ENCODE results near the gene GNG2. TPM values are rescaled to one million over a fixed set of nuclear protein-coding genes. Genes with fewer than 3 reads are reported as not detected.
A peak's percentile ranks its signal among the peaks of the same experiment; 100 is the strongest.
"Not testable (repeated sequence)": the region's sequence is repeated elsewhere in the genome, so short reads cannot be mapped to it uniquely, and the experiment has no call there.

GNG2 gene
- polyA plus RNA-seq, 1 of the 3 experiments (the other 2 are of a cell fraction) = 17.8 TPM

DNA sequence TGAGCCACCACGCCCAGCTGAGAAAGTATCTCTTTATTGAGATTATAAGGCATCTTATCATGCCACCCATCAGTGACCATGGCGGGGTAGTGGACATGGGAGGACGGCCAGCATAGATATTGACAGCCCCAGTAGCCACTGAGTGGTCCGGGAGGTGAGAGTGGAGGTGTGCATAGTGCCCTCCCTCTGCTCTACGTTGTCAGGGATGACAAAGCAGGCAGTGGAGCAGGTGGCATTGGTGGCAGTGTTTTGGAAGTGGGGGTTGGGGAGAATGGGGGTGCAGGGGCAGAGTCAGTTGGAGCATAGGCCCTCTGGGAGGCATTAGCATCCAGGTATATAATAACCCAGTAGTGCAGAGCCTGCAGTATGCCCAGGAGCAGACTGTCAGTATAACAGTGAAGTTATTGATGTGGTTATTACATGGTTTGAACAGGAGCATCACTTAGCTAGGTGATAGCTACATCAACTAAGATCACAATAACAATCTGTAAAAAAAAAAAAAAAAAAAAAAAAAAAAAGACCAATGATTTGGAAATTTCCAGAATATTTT, 41.1 kb downstream of the GNG2 start:
- Histone ChIP-seq H3K27ac (ENCODE audit: low read depth in 2 of 2, low read length in 1 of 2) (no peak overlapping the region), H3K4me2 (no peak overlapping the region), H3F3A (replicated peaks; ENCODE audit: insufficient read depth) (peaks cover 19% of the 10 kb centered on the region), H3K27me3 (ENCODE audit: insufficient read depth) (no peaks in the 10 kb centered on the region), H3K9me3 (0 out of 2 replicates have a peak, but pooled peaks cover 8% of the 10 kb centered on the region), H4K20me1 (ENCODE audit: insufficient read depth) (no peaks in the 10 kb centered on the region), H3K4me1 (ENCODE audit: control insufficient read depth in 1 of 2, insufficient read depth in 2 of 2, low read depth in 1 of 2, low read length in 1 of 2) (peaks cover 4 to 5% of the 10 kb centered on the region in 2 experiments; a peak in 3 of 4 replicates), H2AFZ (ENCODE audit: low read depth) (no peak overlapping the region), H3K9me2 (peaks cover 4% of the 10 kb centered on the region; the same call in 1 of the 2 replicates), H3K36me3 (replicated peaks in 1 of 2; ENCODE audit: control insufficient read depth in 1 of 2, insufficient read depth in 2 of 2, low read length in 1 of 2) (peaks cover 0 to 15% of the 10 kb centered on the region in 2 experiments), H3K79me2 (ENCODE audit: insufficient read depth) (peaks cover 8% of the 10 kb centered on the region; the same call in 1 of the 2 replicates), H3K9ac (no peak overlapping the region), H3K4me3 (ENCODE audit: low read depth in 2 of 2, low read length in 1 of 2) (no peak overlapping the region)
- CTCF ChIA-PET = interaction anchor here (1.1 kb wide), 1 partner anchor 18 kb away, joined by 3 read pairs; no protein-coding TSS in a partner anchor
- 95% methylated on average over 5 of the region's 5 CpGs for WGBS (ENCODE audit: low lambda C conversion rate)
- no peak for DNase-seq
- TF ChIP-seq GATA2 (CRISPR knock-in tag; IDR thresholded peaks at IDR 0.05) (no peak), RAD21 (IDR thresholded peaks at IDR 0.05; ENCODE audit: low read length) (no peak), ELF1 (IDR thresholded peaks at IDR 0.05) (no peak), SMC3 (IDR thresholded peaks at IDR 0.05; ENCODE audit: low read depth, low read length) (no peak)
- POLR2A ChIA-PET = no interaction called here

DNA sequence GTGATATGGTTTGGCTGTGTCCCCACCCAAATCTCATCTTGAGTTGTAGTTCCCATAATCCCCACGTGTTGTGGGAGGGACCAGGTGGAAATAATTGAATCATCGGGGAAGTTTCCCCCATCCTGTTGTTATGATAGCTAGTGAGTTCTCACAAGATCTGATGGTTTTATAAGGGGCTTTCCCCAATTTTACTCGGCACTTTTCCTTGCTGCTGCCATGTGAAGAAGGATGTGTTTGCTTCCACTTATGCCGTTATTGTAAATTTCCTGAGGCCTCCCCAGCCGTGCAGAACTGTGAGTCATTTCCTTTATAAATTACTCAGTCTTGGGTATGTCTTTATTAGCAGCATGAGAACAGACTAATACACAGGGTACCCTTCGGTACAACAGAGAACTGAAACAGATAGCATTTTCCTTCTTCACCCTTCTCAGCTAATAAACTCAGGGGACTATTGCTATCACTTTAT, 45.3 kb downstream of the GNG2 start:
- H3K27me3 ChIP-seq (ENCODE audit: insufficient read depth); H3K9me3 ChIP-seq; H3K9me2 ChIP-seq; POLR2A ChIA-PET; DNase-seq; H4K20me1 ChIP-seq (ENCODE audit: insufficient read depth): not testable (repeated sequence)
- CTCF ChIA-PET = interaction anchor here (1.5 kb wide), 2 partner anchors 14 to 73 kb away, joined by 5 to 6 read pairs; no protein-coding TSS in a partner anchor
- Histone ChIP-seq H3K4me1 (ENCODE audit: control insufficient read depth in 1 of 2, insufficient read depth in 2 of 2, low read depth in 1 of 2, low read length in 1 of 2) (peaks cover 4 to 12% of the 10 kb centered on the region in 2 experiments; a peak in 3 of 4 replicates), H3K79me2 (ENCODE audit: insufficient read depth) (peaks cover 23% of the 10 kb centered on the region; the same call in 1 of the 2 replicates), H3F3A (replicated peaks; ENCODE audit: insufficient read depth) (peaks cover 19% of the 10 kb centered on the region), H3K27ac (ENCODE audit: low read depth in 2 of 2, low read length in 1 of 2) (peak overlapping the region; percentile 81 to 96), H3K9ac (peak overlapping the region; percentile 44), H3K4me2 (peak overlapping the region; percentile 63), H3K36me3 (replicated peaks in 1 of 2; ENCODE audit: control insufficient read depth in 1 of 2, insufficient read depth in 2 of 2, low read length in 1 of 2) (peaks cover 0 to 11% of the 10 kb centered on the region in 2 experiments), H3K4me3 (ENCODE audit: low read depth in 2 of 2, low read length in 1 of 2) (peak overlapping the region; percentile 33 to 47; a peak in 3 of 4 replicates), H2AFZ (ENCODE audit: low read depth) (peak overlapping the region; percentile 64)
- WGBS (ENCODE audit: low lambda C conversion rate) = 11% methylated on average over 5 of the region's 6 CpGs
- TF ChIP-seq, protein P1, sequence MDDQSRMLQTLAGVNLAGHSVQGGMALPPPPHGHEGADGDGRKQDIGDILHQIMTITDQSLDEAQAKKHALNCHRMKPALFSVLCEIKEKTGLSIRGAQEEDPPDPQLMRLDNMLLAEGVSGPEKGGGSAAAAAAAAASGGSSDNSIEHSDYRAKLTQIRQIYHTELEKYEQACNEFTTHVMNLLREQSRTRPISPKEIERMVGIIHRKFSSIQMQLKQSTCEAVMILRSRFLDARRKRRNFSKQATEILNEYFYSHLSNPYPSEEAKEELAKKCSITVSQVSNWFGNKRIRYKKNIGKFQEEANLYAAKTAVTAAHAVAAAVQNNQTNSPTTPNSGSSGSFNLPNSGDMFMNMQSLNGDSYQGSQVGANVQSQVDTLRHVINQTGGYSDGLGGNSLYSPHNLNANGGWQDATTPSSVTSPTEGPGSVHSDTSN (IDR thresholded peaks at IDR 0.05) = peak; percentile 67
- TF ChIP-seq, protein P2, sequence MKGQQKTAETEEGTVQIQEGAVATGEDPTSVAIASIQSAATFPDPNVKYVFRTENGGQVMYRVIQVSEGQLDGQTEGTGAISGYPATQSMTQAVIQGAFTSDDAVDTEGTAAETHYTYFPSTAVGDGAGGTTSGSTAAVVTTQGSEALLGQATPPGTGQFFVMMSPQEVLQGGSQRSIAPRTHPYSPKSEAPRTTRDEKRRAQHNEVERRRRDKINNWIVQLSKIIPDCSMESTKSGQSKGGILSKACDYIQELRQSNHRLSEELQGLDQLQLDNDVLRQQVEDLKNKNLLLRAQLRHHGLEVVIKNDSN (IDR thresholded peaks at IDR 0.05; ENCODE audit: borderline replicate concordance, low read depth) = 0 out of 2 replicates have a peak, but pooled peaks have one; percentile 15
- TF ChIP-seq FOXM1 (IDR thresholded peaks at IDR 0.05; ENCODE audit: low read depth) (0 out of 2 replicates have a peak, but pooled peaks have one; percentile 32), EP300 (IDR thresholded peaks at IDR 0.05; ENCODE audit: borderline replicate concordance in 1 of 2, low read depth in 1 of 2, low read length in 1 of 2) (peak in 1 of 2 experiments; percentile 71; a peak in 1 of 4 replicates), TCF12 (IDR thresholded peaks at IDR 0.05) (peak; percentile 78), FOSL2 (IDR thresholded peaks at IDR 0.05; ENCODE audit: borderline replicate concordance, low read depth) (peak; percentile 89; the same call in 1 of the 2 replicates), NFIC (IDR thresholded peaks at IDR 0.05; ENCODE audit: borderline replicate concordance) (peak; percentile 57), TEAD4 (IDR thresholded peaks at IDR 0.05; ENCODE audit: borderline replicate concordance, insufficient read depth) (peak; percentile 42; the same call in 1 of the 2 replicates), JUND (IDR thresholded peaks at IDR 0.05) (peak; percentile 86)
- TF ChIP-seq, protein P3, sequence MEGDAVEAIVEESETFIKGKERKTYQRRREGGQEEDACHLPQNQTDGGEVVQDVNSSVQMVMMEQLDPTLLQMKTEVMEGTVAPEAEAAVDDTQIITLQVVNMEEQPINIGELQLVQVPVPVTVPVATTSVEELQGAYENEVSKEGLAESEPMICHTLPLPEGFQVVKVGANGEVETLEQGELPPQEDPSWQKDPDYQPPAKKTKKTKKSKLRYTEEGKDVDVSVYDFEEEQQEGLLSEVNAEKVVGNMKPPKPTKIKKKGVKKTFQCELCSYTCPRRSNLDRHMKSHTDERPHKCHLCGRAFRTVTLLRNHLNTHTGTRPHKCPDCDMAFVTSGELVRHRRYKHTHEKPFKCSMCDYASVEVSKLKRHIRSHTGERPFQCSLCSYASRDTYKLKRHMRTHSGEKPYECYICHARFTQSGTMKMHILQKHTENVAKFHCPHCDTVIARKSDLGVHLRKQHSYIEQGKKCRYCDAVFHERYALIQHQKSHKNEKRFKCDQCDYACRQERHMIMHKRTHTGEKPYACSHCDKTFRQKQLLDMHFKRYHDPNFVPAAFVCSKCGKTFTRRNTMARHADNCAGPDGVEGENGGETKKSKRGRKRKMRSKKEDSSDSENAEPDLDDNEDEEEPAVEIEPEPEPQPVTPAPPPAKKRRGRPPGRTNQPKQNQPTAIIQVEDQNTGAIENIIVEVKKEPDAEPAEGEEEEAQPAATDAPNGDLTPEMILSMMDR (IDR thresholded peaks at IDR 0.05) = peak; percentile 26; the same call in 1 of the 2 replicates
- TF ChIP-seq, protein P4, sequence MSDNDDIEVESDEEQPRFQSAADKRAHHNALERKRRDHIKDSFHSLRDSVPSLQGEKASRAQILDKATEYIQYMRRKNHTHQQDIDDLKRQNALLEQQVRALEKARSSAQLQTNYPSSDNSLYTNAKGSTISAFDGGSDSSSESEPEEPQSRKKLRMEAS (IDR thresholded peaks at IDR 0.05; ENCODE audit: low read depth) = peak; percentile 49; the same call in 1 of the 2 replicates

Measured in SK-N-SH (cell line).